HCT116 (cell line): ENCODE measurements around the gene MAFG. TPM values are rescaled to one million over a fixed set of nuclear protein-coding genes. Genes with fewer than 3 reads are reported as not detected.
A peak's percentile ranks its signal among the peaks of the same experiment; 100 is the strongest.

Source experiments
- ATAC-seq: fragments of 200-7000 bp; cut with Tn5 transposase; 2 replicates; pipeline ENCODE4 v1.9.1; 2020; ENCODE audit warnings: mild to moderate bottlenecking, moderate library complexity
- BruUV-seq: library from RNA; stranded (reverse); fragments of 400-500 nt; replicated peaks from 2 replicates; lab custom pipeline; 2021; lab: Mats Ljungman, UMichigan
- CTCF ChIA-PET: fragments of 300-600 bp; sonication (Branson Sonifier 250); formaldehyde crosslinking; loops from one replicate; lab custom pipeline; 2021; ENCODE audit warnings: antibody characterized with exemption; lab: Charles Lee
- POLR2A ChIA-PET: fragments of 300-600, 350-600 bp; sonication (Branson Sonifier 250); formaldehyde crosslinking; loops from one replicate; lab custom pipeline; 2021; ENCODE audit warnings: antibody characterized with exemption; lab: Charles Lee
- RAD21 ChIA-PET, 2 experiments: fragments of 300-600 bp; sonication (Branson Sonifier 250); formaldehyde crosslinking; loops; one replicate each; lab custom pipeline; 2023; ENCODE audit warnings: low total read pairs in 2 of 2; ENCODE audit not compliant: uncharacterized antibody in 2 of 2, unreplicated experiment in 2 of 2, low non-redundant PET in 1 of 2; lab: Charles Lee
- DNase-seq: peaks from one replicate; pipeline ENCODE4 v3.0.0-alpha.2; 2010; ENCODE audit warnings: low read depth, low spot score
- H2AFZ ChIP-seq: fragments of 200-600 bp; shearing (Covaris generic), sonication (generic); 2 replicates; pipeline ENCODE4 v1.6.1; 2017; ENCODE audit warnings: low read depth, mixed run types, mixed read lengths, antibody characterized with exemption, low read length; ENCODE audit not compliant: poor library complexity, severe bottlenecking
- H3K27ac ChIP-seq: 2 replicates; pipeline ENCODE4 v1.5.1; 2012; ENCODE audit warnings: low read depth, low read length
- H3K27me3 ChIP-seq: fragments of 200-600 bp; sonication (generic); 2 replicates; pipeline ENCODE4 v1.6.1; 2016; ENCODE audit warnings: mixed run types, low read length, mixed read lengths; ENCODE audit not compliant: insufficient read depth
- H3K36me3 ChIP-seq, 2 experiments: fragments of 200-500 bp in 1 of 2; fragments of 200-600 bp in 1 of 2; sonication (Bioruptor generic) in 1 of 2; sonication (generic) in 1 of 2; 2 replicates each; pipeline versions ENCODE4 v1.5.1 to v1.6.1; 2014 to 2016; ENCODE audit warnings: low read length in 2 of 2, inconsistent platforms in 1 of 2, mixed read lengths in 1 of 2, mixed run types in 1 of 2; ENCODE audit not compliant: insufficient read depth in 2 of 2, control insufficient read depth in 1 of 2
- H3K4me1 ChIP-seq, 2 experiments: fragments of 200-600 bp in 1 of 2; sonication (generic) in 1 of 2; 2 replicates each; pipeline versions ENCODE4 v1.5.1 to v1.6.1; 2012 to 2017; ENCODE audit warnings: low read length in 2 of 2, inconsistent platforms in 1 of 2, mild to moderate bottlenecking in 1 of 2, mixed read lengths in 1 of 2, mixed run types in 1 of 2, moderate library complexity in 1 of 2; ENCODE audit not compliant: insufficient read depth in 2 of 2, control insufficient read depth in 1 of 2
- H3K4me2 ChIP-seq: fragments of 200-600 bp; sonication (generic); 2 replicates; pipeline ENCODE4 v1.6.1; 2017; ENCODE audit warnings: mixed run types, low read length, mixed read lengths
- H3K4me3 ChIP-seq, 2 experiments: fragments of 200-600 bp in 1 of 2; sonication (generic) in 1 of 2; replicated peaks in 1 of 2; 2 replicates each; pipeline ENCODE4 v1.5.1; 2011 to 2016; ENCODE audit warnings: low read length in 2 of 2, control low read depth in 1 of 2, low read depth in 1 of 2, mild to moderate bottlenecking in 1 of 2, mixed read lengths in 1 of 2, mixed run types in 1 of 2
- H3K79me2 ChIP-seq: fragments of 200-600 bp; sonication (generic); 2 replicates; pipeline ENCODE4 v1.6.1; 2017; ENCODE audit warnings: mild to moderate bottlenecking, mixed run types, low read length, moderate library complexity, mixed read lengths; ENCODE audit not compliant: insufficient read depth
- H3K9ac ChIP-seq: fragments of 200-600 bp; sonication (generic); 2 replicates; pipeline ENCODE4 v1.6.1; 2016; ENCODE audit warnings: low read length, mixed read lengths
- H3K9me2 ChIP-seq: fragments of 200-600 bp; sonication (generic), shearing (Covaris generic); 2 replicates; pipeline ENCODE4 v1.6.1; 2017; ENCODE audit warnings: mixed run types, mild to moderate bottlenecking, moderate library complexity; ENCODE audit not compliant: insufficient read depth
- H3K9me3 ChIP-seq, 2 experiments: fragments of 200-500 bp in 1 of 2; fragments of 200-600 bp in 1 of 2; sonication (Bioruptor generic) in 1 of 2; sonication (generic) in 1 of 2; 2 replicates each; pipeline ENCODE4 v1.6.1; 2014 to 2017; ENCODE audit warnings: low read length in 2 of 2, mixed read lengths in 2 of 2, inconsistent platforms in 1 of 2, low read depth in 1 of 2, mild to moderate bottlenecking in 1 of 2, mixed run types in 1 of 2, moderate library complexity in 1 of 2; ENCODE audit not compliant: control insufficient read depth in 1 of 2, insufficient read depth in 1 of 2
- H4K20me1 ChIP-seq: fragments of 200-600 bp; sonication (generic), shearing (Covaris generic); 2 replicates; pipeline ENCODE4 v1.6.1; 2017; ENCODE audit warnings: mixed run types, mild to moderate bottlenecking, moderate library complexity; ENCODE audit not compliant: insufficient read depth
- CBX3 ChIP-seq: IDR thresholded peaks from 2 replicates; pipeline ENCODE4 v1.6.1; 2012; ENCODE audit warnings: low read depth
- CEBPB ChIP-seq: IDR thresholded peaks from 2 replicates; pipeline ENCODE4 v1.6.1; 2012; ENCODE audit warnings: low read depth
- ELF1 ChIP-seq: IDR thresholded peaks from 2 replicates; pipeline ENCODE4 v1.6.1; 2012; ENCODE audit warnings: low read depth, borderline replicate concordance
- FOSL1 ChIP-seq: IDR thresholded peaks from 2 replicates; pipeline ENCODE4 v1.6.1; 2012; ENCODE audit warnings: low read depth
- POLR2A ChIP-seq: IDR thresholded peaks from 2 replicates; pipeline ENCODE4 v1.7.0; 2011; ENCODE audit warnings: borderline replicate concordance; ENCODE audit not compliant: insufficient read depth, insufficient read length; ENCODE audit errors: extremely low read depth
- SRF ChIP-seq: IDR thresholded peaks from 2 replicates; pipeline ENCODE4 v1.6.1; 2012; ENCODE audit warnings: low read depth
- TCF7L2 ChIP-seq: IDR thresholded peaks from 2 replicates; pipeline ENCODE4 v1.7.0; 2011; ENCODE audit warnings: borderline replicate concordance, inconsistent platforms; ENCODE audit not compliant: insufficient read depth, insufficient read length; ENCODE audit errors: extremely low read depth
- intact Hi-C: fragments of 100-400 bp; cut with micrococcal nuclease; formaldehyde crosslinking; loops from 2 replicates; pipeline ENCODE4 v1.10.0; 2022
- total RNA-seq: library from RNA; stranded (reverse); gene quantifications from one replicate; pipeline ENCODE4 v1.2.1, GENCODE V29; 2021; ENCODE audit not compliant: unreplicated experiment
- TF ChIP-seq, protein P1 (sequence below): IDR thresholded peaks from 2 replicates; pipeline ENCODE4 v1.6.1; 2012
- TF ChIP-seq, protein P2 (sequence below): IDR thresholded peaks from 2 replicates; pipeline ENCODE4 v1.6.1; 2012
- TF ChIP-seq, protein P3 (sequence below): IDR thresholded peaks from 2 replicates; pipeline ENCODE4 v1.6.1; 2011; ENCODE audit warnings: mild to moderate bottlenecking, low read length, moderate library complexity; ENCODE audit not compliant: insufficient replicate concordance; ENCODE audit errors: extremely low read depth
- TF ChIP-seq, protein P4 (sequence below): IDR thresholded peaks from 2 replicates; pipeline ENCODE4 v1.6.1; 2012; ENCODE audit warnings: low read depth

Gene MAFG
- total RNA-seq, 1 experiment from 2014 or later = 46.8 TPM

DNA sequence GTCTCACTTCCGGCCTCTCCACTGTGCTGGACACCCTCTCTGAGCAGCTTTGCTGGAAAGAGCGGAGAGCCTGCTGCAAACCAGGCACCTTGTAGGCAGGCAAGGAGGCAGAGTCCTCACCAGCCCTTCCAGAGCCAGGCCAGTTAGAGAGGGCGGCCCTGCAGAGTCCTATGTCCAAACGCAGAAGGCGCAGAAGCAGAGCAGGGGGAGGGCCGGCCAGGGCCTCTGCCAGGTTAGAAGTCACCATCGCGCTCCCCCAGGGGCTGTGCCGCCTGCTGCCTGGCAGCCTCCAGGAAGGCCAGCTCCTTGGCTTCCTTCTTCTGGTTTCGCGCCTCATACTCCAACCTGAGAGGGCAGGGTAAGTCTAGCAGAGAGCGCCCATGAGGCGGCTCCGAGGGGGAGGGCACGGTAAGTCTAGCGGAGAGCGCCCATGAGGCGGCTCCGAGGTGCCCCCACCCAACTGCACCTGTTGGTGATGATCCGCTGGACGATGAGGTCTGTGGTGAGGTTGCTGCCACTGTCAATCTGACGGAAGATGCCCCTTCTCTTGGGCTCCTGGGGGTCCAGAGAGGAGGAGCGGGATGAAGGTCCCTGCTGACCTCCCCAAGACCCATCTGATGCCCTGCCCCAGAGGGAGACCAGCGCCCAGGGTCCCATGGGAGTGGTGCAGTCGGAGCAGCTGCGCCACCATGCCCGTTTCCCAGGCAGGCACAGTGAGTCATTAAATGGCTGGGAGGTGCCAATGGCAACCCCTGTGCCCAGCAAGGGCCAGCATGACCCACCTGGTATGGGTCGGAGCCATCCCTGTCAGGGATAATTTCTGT, 22.7 kb downstream of the MAFG start:
- BruUV-seq = TSS peak; percentile 30
- Histone ChIP-seq H3K27me3 (no peaks in the 10 kb centered on the region), H3K4me1 (peaks cover 0 to 20% of the 10 kb centered on the region in 2 experiments), H3K36me3 (peaks cover 0 to 19% of the 10 kb centered on the region in 2 experiments; a peak in 2 of 4 replicates), H3K27ac (no peak overlapping the region), H3K9me2 (no peaks in the 10 kb centered on the region), H3K79me2 (no peaks in the 10 kb centered on the region; the same call in 1 of the 2 replicates), H4K20me1 (no peaks in the 10 kb centered on the region), H3K9me3 (no peaks in the 10 kb centered on the region), H3K4me3 (no peak overlapping the region), H3K9ac (no peak overlapping the region), H3K4me2 (no peak overlapping the region), H2AFZ (no peak overlapping the region)
- ChIA-PET RAD21 (no interaction called here), CTCF (no interaction called here), POLR2A (interaction anchor here (0.6 kb wide), 1 partner anchor 25 kb away, joined by 3 read pairs; no protein-coding TSS in a partner anchor)
- DNase-seq (no peak), ATAC-seq (no peak)
- intact Hi-C loops = no loop called here
- TF ChIP-seq, protein P1, sequence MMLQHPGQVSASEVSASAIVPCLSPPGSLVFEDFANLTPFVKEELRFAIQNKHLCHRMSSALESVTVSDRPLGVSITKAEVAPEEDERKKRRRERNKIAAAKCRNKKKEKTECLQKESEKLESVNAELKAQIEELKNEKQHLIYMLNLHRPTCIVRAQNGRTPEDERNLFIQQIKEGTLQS = no peak
- no peak for TF ChIP-seq CEBPB
- TF ChIP-seq SRF = no peak
- TF ChIP-seq ELF1 = no peak
- no peak for TF ChIP-seq CBX3
- no peak for TF ChIP-seq FOSL1
- TF ChIP-seq, protein P2, sequence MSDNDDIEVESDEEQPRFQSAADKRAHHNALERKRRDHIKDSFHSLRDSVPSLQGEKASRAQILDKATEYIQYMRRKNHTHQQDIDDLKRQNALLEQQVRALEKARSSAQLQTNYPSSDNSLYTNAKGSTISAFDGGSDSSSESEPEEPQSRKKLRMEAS = no peak
- no peak for TF ChIP-seq POLR2A
- TF ChIP-seq, protein P3, sequence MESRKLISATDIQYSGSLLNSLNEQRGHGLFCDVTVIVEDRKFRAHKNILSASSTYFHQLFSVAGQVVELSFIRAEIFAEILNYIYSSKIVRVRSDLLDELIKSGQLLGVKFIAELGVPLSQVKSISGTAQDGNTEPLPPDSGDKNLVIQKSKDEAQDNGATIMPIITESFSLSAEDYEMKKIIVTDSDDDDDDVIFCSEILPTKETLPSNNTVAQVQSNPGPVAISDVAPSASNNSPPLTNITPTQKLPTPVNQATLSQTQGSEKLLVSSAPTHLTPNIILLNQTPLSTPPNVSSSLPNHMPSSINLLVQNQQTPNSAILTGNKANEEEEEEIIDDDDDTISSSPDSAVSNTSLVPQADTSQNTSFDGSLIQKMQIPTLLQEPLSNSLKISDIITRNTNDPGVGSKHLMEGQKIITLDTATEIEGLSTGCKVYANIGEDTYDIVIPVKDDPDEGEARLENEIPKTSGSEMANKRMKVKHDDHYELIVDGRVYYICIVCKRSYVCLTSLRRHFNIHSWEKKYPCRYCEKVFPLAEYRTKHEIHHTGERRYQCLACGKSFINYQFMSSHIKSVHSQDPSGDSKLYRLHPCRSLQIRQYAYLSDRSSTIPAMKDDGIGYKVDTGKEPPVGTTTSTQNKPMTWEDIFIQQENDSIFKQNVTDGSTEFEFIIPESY = no peak
- TF ChIP-seq, protein P4, sequence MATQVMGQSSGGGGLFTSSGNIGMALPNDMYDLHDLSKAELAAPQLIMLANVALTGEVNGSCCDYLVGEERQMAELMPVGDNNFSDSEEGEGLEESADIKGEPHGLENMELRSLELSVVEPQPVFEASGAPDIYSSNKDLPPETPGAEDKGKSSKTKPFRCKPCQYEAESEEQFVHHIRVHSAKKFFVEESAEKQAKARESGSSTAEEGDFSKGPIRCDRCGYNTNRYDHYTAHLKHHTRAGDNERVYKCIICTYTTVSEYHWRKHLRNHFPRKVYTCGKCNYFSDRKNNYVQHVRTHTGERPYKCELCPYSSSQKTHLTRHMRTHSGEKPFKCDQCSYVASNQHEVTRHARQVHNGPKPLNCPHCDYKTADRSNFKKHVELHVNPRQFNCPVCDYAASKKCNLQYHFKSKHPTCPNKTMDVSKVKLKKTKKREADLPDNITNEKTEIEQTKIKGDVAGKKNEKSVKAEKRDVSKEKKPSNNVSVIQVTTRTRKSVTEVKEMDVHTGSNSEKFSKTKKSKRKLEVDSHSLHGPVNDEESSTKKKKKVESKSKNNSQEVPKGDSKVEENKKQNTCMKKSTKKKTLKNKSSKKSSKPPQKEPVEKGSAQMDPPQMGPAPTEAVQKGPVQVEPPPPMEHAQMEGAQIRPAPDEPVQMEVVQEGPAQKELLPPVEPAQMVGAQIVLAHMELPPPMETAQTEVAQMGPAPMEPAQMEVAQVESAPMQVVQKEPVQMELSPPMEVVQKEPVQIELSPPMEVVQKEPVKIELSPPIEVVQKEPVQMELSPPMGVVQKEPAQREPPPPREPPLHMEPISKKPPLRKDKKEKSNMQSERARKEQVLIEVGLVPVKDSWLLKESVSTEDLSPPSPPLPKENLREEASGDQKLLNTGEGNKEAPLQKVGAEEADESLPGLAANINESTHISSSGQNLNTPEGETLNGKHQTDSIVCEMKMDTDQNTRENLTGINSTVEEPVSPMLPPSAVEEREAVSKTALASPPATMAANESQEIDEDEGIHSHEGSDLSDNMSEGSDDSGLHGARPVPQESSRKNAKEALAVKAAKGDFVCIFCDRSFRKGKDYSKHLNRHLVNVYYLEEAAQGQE = no peak
- TF ChIP-seq TCF7L2 = no peak
